Hematopoietic multipotent progenitor cell treated with erythropoietin and hydrocortisone succinate and interleukin-3 and kit ligand, for 8 days (in vitro differentiated cells): ENCODE data around the gene GTSF1L.

Source experiments
- DNase-seq: peaks from one replicate; pipeline ENCODE4 v3.0.0-alpha.2; 2015

GTSF1L gene

GRCh38 chr20:43744966-43745730 is 18.3 kb upstream of the GTSF1L start:
- DNase-seq = peak; percentile 19

- no peak for DNase-seq
Observed at GRCh38 chr20:43744151-43744611, 17.4 kb upstream of the GTSF1L start.

GRCh38 chr20:43740642-43741041 is 13.8 kb upstream of the GTSF1L start:
- no peak for DNase-seq

GRCh38 chr20:43739148-43739749 is 12.4 kb upstream of the GTSF1L start:
- DNase-seq = no peak

- no peak for DNase-seq
Observed at GRCh38 chr20:43737925-43738324, 11.1 kb upstream of the GTSF1L start.

GRCh38 chr20:43736588-43737158 is 9.9 kb upstream of the GTSF1L start:
- peak; percentile 56 for DNase-seq

- no peak for DNase-seq
Observed at GRCh38 chr20:43731927-43732326, 5.1 kb upstream of the GTSF1L start.

GRCh38 chr20:43731469-43731868 is 4.7 kb upstream of the GTSF1L start:
- DNase-seq = no peak

GRCh38 chr20:43728686-43729255 is 2.0 kb upstream of the GTSF1L start:
- DNase-seq = no peak

GRCh38 chr20:43727980-43728590 is 1.3 kb upstream of the GTSF1L start:
- no peak for DNase-seq

- no peak for DNase-seq
Observed at GRCh38 chr20:43726333-43726732, 469 bp downstream of the GTSF1L start.

GRCh38 chr20:43725666-43726065 is 1.1 kb downstream of the GTSF1L start:
- no peak for DNase-seq

GRCh38 chr20:43724383-43724782 is 2.4 kb downstream of the GTSF1L start:
- DNase-seq = no peak

- no peak for DNase-seq
Observed at GRCh38 chr20:43723735-43724134, 3.1 kb downstream of the GTSF1L start.

- no peak for DNase-seq
Observed at GRCh38 chr20:43723186-43723585, 3.6 kb downstream of the GTSF1L start.

- DNase-seq = no peak
Observed at GRCh38 chr20:43722153-43722505, 4.7 kb downstream of the GTSF1L start.

- DNase-seq = no peak
Observed at GRCh38 chr20:43721429-43722152, 5.2 kb downstream of the GTSF1L start.

- DNase-seq = no peak
Observed at GRCh38 chr20:43721097-43721428, 5.7 kb downstream of the GTSF1L start.

- no peak for DNase-seq
Observed at GRCh38 chr20:43720007-43720406, 6.8 kb downstream of the GTSF1L start.

- no peak for DNase-seq
Observed at GRCh38 chr20:43717616-43717995, 9.2 kb downstream of the GTSF1L start.

- DNase-seq = no peak
Observed at GRCh38 chr20:43716757-43717615, 9.8 kb downstream of the GTSF1L start.

- no peak for DNase-seq
Observed at GRCh38 chr20:43716123-43716522, 10.7 kb downstream of the GTSF1L start.
